Fibroblast of lung (primary cell): Measurements from ENCODE around the gene ZNF354C. TPM values are rescaled to one million over a fixed set of nuclear protein-coding genes. Genes with fewer than 3 reads are reported as not detected.

Source experiments
- DNase-seq, 2 donors: peaks; one replicate each; pipeline versions ENCODE4 v3.0.0 to v3.0.0-alpha.2; 2010; ENCODE audit warnings: low read depth in 2 of 2
- H2AFZ ChIP-seq: 2 replicates; pipeline ENCODE4 v1.5.1; 2012; ENCODE audit warnings: low read length, control low read depth, inconsistent platforms
- H3K27ac ChIP-seq: 2 replicates; pipeline ENCODE4 v1.5.1; 2011; ENCODE audit warnings: low read length, control low read depth; ENCODE audit not compliant: insufficient read depth
- H3K27me3 ChIP-seq: 2 replicates; pipeline ENCODE4 v1.5.1; 2011; ENCODE audit warnings: mild to moderate bottlenecking, low read length; ENCODE audit not compliant: control insufficient read depth, insufficient read depth
- H3K36me3 ChIP-seq: 2 replicates; pipeline ENCODE4 v1.5.1; 2011; ENCODE audit warnings: low read length; ENCODE audit not compliant: control insufficient read depth, insufficient read depth
- H3K4me1 ChIP-seq: 2 replicates; pipeline ENCODE4 v1.5.1; 2011; ENCODE audit warnings: low read length; ENCODE audit not compliant: control insufficient read depth, insufficient read depth; ENCODE audit errors: extremely low read depth
- H3K4me2 ChIP-seq: 2 replicates; pipeline ENCODE4 v1.5.1; 2011; ENCODE audit warnings: low read length, control low read depth; ENCODE audit not compliant: insufficient read depth; ENCODE audit errors: extremely low read depth
- H3K4me3 ChIP-seq, 4 experiments: fragments of 200-600 bp in 1 of 4; sonication (generic) in 1 of 4; replicated peaks in 1 of 4; 2 replicates each; pipeline ENCODE4 v1.5.1; 2011 to 2016; ENCODE audit warnings: low read length in 4 of 4, low read depth in 3 of 4, mild to moderate bottlenecking in 3 of 4, control low read depth in 2 of 4, inconsistent platforms in 1 of 4, mixed read lengths in 1 of 4; ENCODE audit not compliant: insufficient read depth in 1 of 4; ENCODE audit errors: control extremely low read depth in 1 of 4
- H3K79me2 ChIP-seq: 2 replicates; pipeline ENCODE4 v1.5.1; 2012; ENCODE audit warnings: mild to moderate bottlenecking, low read length, inconsistent platforms; ENCODE audit not compliant: control insufficient read depth, insufficient read depth
- H3K9ac ChIP-seq: 2 replicates; pipeline ENCODE4 v1.5.1; 2011; ENCODE audit warnings: mild to moderate bottlenecking, low read length, control low read depth; ENCODE audit not compliant: insufficient read depth
- H3K9me3 ChIP-seq: 2 replicates; pipeline ENCODE4 v1.5.1; 2012; ENCODE audit warnings: low read depth, low read length; ENCODE audit not compliant: control insufficient read depth, insufficient read depth
- H4K20me1 ChIP-seq: 2 replicates; pipeline ENCODE4 v1.5.1; 2011; ENCODE audit warnings: low read length; ENCODE audit not compliant: control insufficient read depth, insufficient read depth; ENCODE audit errors: extremely low read depth
- CTCF ChIP-seq, 2 donors: IDR thresholded peaks in 1 of 2; conservative IDR thresholded peaks in 1 of 2; 1 replicate in 1 of 2; 2 replicates in 1 of 2; pipeline ENCODE4 v1.5.1; 2011 to 2012; ENCODE audit warnings: low read length in 2 of 2, control low read depth in 1 of 2, inconsistent platforms in 1 of 2, low read depth in 1 of 2, mild to moderate bottlenecking in 1 of 2
- EZH2 ChIP-seq: IDR thresholded peaks from 2 replicates; pipeline ENCODE4 v1.5.1; 2012; ENCODE audit warnings: low read length, control low read depth, mild to moderate bottlenecking; ENCODE audit errors: missing control alignments
- polyA plus RNA-seq, 2 donors: library from polyadenylated mRNA; depleted of rRNA in 1 of 2; stranded (reverse) in 1 of 2; unstranded in 1 of 2; fragments of >200 nt; gene quantifications; 2 replicates each; pipeline ENCODE4 v1.2.1, GENCODE V29; 2011 to 2012; ENCODE audit warnings: missing spikeins in 1 of 2
- total RNA-seq: library from RNA; depleted of rRNA; stranded (reverse); fragments of >200 nt; gene quantifications from 2 replicates; pipeline ENCODE4 v1.2.1, GENCODE V29; 2014

The ZNF354C gene
- total and polyA plus RNA-seq, 2 donors (not counting 1 experiment from before 2014, with no cell fraction given) = 4.4 to 12.4 TPM

GRCh38 chr5:179121667-179122111 lies 61.5 kb downstream of the ZNF354C start:
- H3K9me3 ChIP-seq = no peaks in the 10 kb centered on the region
- no peaks in the 10 kb centered on the region for H3K79me2 ChIP-seq
- H3K9ac ChIP-seq = no peak overlapping the region
- no peaks in the 10 kb centered on the region for H3K4me1 ChIP-seq
- H3K4me3 ChIP-seq = no peak overlapping the region
- TF ChIP-seq EZH2 (no peak), CTCF (conservative IDR thresholded peaks at IDR 0.05 in 1 of 2, IDR thresholded peaks at IDR 0.05 in 1 of 2; ENCODE audit: low read depth in 1 of 2, low read length in 2 of 2) (no peak)
- no peaks in the 10 kb centered on the region for H4K20me1 ChIP-seq
- H3K4me2 ChIP-seq = no peak overlapping the region
- no peaks in the 10 kb centered on the region for H3K27me3 ChIP-seq
- no peak for DNase-seq
- H2AFZ ChIP-seq = no peak overlapping the region
- H3K27ac ChIP-seq = no peak overlapping the region
- peaks cover 3% of the 10 kb centered on the region for H3K36me3 ChIP-seq

- Histone ChIP-seq H3K4me1 (no peaks in the 10 kb centered on the region), H3K79me2 (no peaks in the 10 kb centered on the region)
Observed at GRCh38 chr5:179122411-179123108, 62.4 kb downstream of the ZNF354C start.

GRCh38 chr5:179123109-179123426 lies 62.9 kb downstream of the ZNF354C start:
- no peak overlapping the region for H3K4me2 ChIP-seq
- no peak for DNase-seq
- H4K20me1 ChIP-seq = no peaks in the 10 kb centered on the region
- no peak overlapping the region for H3K27ac ChIP-seq
- peaks cover 5% of the 10 kb centered on the region for H3K36me3 ChIP-seq
- no peaks in the 10 kb centered on the region for H3K79me2 ChIP-seq
- no peak for TF ChIP-seq EZH2
- no peak for TF ChIP-seq CTCF (conservative IDR thresholded peaks at IDR 0.05 in 1 of 2, IDR thresholded peaks at IDR 0.05 in 1 of 2; ENCODE audit: low read depth in 1 of 2, low read length in 2 of 2)
- no peak overlapping the region for H3K9ac ChIP-seq
- H3K4me3 ChIP-seq = no peak overlapping the region
- no peaks in the 10 kb centered on the region for H3K4me1 ChIP-seq
- H3K9me3 ChIP-seq = no peaks in the 10 kb centered on the region
- no peaks in the 10 kb centered on the region for H3K27me3 ChIP-seq
- no peak overlapping the region for H2AFZ ChIP-seq

More at GRCh38 chr5:179122411-179123108, 62.4 kb downstream of the ZNF354C start:
- no peaks in the 10 kb centered on the region for H4K20me1 ChIP-seq
- peaks cover 5% of the 10 kb centered on the region for H3K36me3 ChIP-seq
- no peak overlapping the region for H2AFZ ChIP-seq
- DNase-seq = no peak
- no peak overlapping the region for H3K4me3 ChIP-seq
- H3K27ac ChIP-seq = no peak overlapping the region
- no peak overlapping the region for H3K9ac ChIP-seq
- TF ChIP-seq EZH2 = no peak
- H3K4me2 ChIP-seq = no peak overlapping the region
- no peaks in the 10 kb centered on the region for H3K27me3 ChIP-seq
- H3K9me3 ChIP-seq = no peaks in the 10 kb centered on the region
